ENCODE results near the gene MCL1.
"Not testable (repeated sequence)": the region's sequence is repeated elsewhere in the genome, so short reads cannot be mapped to it uniquely, and the experiment has no call there.

The MCL1 gene

DNA sequence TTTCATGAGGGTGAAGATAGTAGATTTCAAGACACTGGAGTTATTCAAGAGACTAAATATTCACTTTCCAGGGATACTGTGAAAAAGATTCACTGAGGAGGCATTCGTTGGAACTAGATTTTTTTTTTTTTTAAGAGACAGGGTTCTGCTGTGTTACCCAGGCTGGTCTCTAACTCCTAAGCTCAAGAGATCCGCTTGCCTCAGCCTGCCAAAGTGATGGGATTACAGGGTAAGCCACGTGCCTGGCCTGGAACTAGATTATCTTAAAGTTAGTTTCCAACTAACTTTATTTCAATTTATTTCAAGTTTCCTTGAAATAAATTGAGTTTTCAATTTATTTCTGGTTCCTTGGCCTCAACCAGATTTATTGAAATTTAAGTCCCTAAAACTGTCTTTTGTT, 24.3 kb upstream of the MCL1 start:
- Histone ChIP-seq H3K4me1 (ENCODE audit: control insufficient read depth in 1 of 2, insufficient read depth in 2 of 2, low read length in 2 of 2) (peaks cover 0 to 10% of the 10 kb centered on the region in 2 donors), H3K9me3 (ENCODE audit: control insufficient read depth in 1 of 2, low read length in 2 of 2) (no peaks in the 10 kb centered on the region), H3K36me3 (ENCODE audit: control insufficient read depth in 1 of 2, insufficient read depth in 2 of 2, low read length in 2 of 2) (no peaks in the 10 kb centered on the region), H3K27ac (ENCODE audit: low read depth, low read length) (no peak overlapping the region), H3K4me3 (ENCODE audit: low read depth in 1 of 2, low read length in 2 of 2) (no peak overlapping the region), H3K27me3 (ENCODE audit: control insufficient read depth in 1 of 2, insufficient read depth in 2 of 2, low read length in 2 of 2) (no peaks in the 10 kb centered on the region), H3K9ac (ENCODE audit: low read depth in 1 of 2, low read length in 2 of 2) (no peak overlapping the region)

DNA sequence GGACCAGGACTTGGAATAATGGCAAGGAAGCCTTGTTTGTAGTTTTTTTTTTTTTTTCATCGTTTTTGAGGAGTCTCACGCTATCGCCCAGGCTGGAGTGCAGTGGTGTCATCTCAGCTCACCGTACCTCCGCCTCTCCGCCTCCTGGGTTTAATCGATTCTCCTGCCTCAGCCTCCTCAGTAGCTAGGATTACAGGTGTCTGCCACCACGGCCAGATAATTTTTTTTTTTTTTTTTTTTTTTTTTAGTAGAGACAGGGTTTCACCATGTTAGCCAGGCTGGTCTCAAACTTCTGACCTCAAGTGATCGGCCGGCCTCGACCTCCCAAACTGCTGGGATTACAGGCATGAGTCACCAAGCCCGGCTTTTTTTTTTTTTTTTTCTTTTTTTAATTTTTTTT, 23.0 kb upstream of the MCL1 start:
- H3K4me1 ChIP-seq (ENCODE audit: control insufficient read depth in 1 of 2, insufficient read depth in 2 of 2, low read length in 2 of 2), result peaks cover 0 to 10% of the 10 kb centered on the region in 2 donors
- not testable (repeated sequence) for H3K9ac ChIP-seq (ENCODE audit: low read depth in 1 of 2, low read length in 2 of 2); H3K27me3 ChIP-seq (ENCODE audit: control insufficient read depth in 1 of 2, insufficient read depth in 2 of 2, low read length in 2 of 2); H3K9me3 ChIP-seq (ENCODE audit: control insufficient read depth in 1 of 2, low read length in 2 of 2); H3K36me3 ChIP-seq (ENCODE audit: control insufficient read depth in 1 of 2, insufficient read depth in 2 of 2, low read length in 2 of 2); H3K27ac ChIP-seq (ENCODE audit: low read depth, low read length); H3K4me3 ChIP-seq (ENCODE audit: low read depth in 1 of 2, low read length in 2 of 2)

DNA sequence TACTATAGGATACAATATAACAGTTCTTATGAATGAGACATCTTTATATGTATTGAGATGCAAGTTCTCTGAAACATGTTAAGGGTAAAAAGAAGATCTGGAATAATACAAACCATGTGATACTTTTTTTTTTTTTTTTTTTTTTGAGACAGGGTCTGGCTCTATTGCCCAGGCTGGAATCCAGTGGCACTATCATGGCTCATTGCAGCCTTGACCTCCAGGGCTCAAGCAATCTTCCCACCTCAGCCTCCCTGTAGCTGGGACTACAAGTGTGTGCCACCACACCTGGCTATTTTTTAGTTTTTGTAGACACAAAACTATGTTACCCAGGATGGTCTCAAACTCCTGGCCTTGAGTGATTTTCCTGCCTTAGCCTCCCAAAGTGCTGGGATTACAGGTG, 22.1 kb upstream of the MCL1 start:
- Histone ChIP-seq H3K9me3 (ENCODE audit: control insufficient read depth in 1 of 2, low read length in 2 of 2) (no peaks in the 10 kb centered on the region), H3K9ac (ENCODE audit: low read depth in 1 of 2, low read length in 2 of 2) (no peak overlapping the region), H3K27me3 (ENCODE audit: control insufficient read depth in 1 of 2, insufficient read depth in 2 of 2, low read length in 2 of 2) (no peaks in the 10 kb centered on the region), H3K4me1 (ENCODE audit: control insufficient read depth in 1 of 2, insufficient read depth in 2 of 2, low read length in 2 of 2) (peaks cover under 1 to 15% of the 10 kb centered on the region in 2 donors), H3K27ac (ENCODE audit: low read depth, low read length) (no peak overlapping the region), H3K36me3 (ENCODE audit: control insufficient read depth in 1 of 2, insufficient read depth in 2 of 2, low read length in 2 of 2) (no peaks in the 10 kb centered on the region), H3K4me3 (ENCODE audit: low read depth in 1 of 2, low read length in 2 of 2) (no peak overlapping the region)

GRCh38 chr1:150598346-150598745, 18.9 kb upstream of the MCL1 start:
- not testable (repeated sequence) for H3K27ac ChIP-seq (ENCODE audit: low read depth, low read length); H3K4me3 ChIP-seq (ENCODE audit: low read depth in 1 of 2, low read length in 2 of 2); H3K9me3 ChIP-seq (ENCODE audit: control insufficient read depth in 1 of 2, low read length in 2 of 2); H3K36me3 ChIP-seq (ENCODE audit: control insufficient read depth in 1 of 2, insufficient read depth in 2 of 2, low read length in 2 of 2); H3K9ac ChIP-seq (ENCODE audit: low read depth in 1 of 2, low read length in 2 of 2); H3K4me1 ChIP-seq (ENCODE audit: control insufficient read depth in 1 of 2, insufficient read depth in 2 of 2, low read length in 2 of 2); H3K27me3 ChIP-seq (ENCODE audit: control insufficient read depth in 1 of 2, insufficient read depth in 2 of 2, low read length in 2 of 2)

- Histone ChIP-seq H3K4me3 (ENCODE audit: low read depth in 1 of 2, low read length in 2 of 2) (no peak overlapping the region), H3K27ac (ENCODE audit: low read depth, low read length) (peak overlapping the region; percentile 13), H3K4me1 (ENCODE audit: control insufficient read depth in 1 of 2, insufficient read depth in 2 of 2, low read length in 2 of 2) (peaks cover 9 to 10% of the 10 kb centered on the region in 2 donors), H3K9ac (ENCODE audit: low read depth in 1 of 2, low read length in 2 of 2) (no peak overlapping the region), H3K36me3 (ENCODE audit: control insufficient read depth in 1 of 2, insufficient read depth in 2 of 2, low read length in 2 of 2) (no peaks in the 10 kb centered on the region), H3K27me3 (ENCODE audit: control insufficient read depth in 1 of 2, insufficient read depth in 2 of 2, low read length in 2 of 2) (no peaks in the 10 kb centered on the region), H3K9me3 (ENCODE audit: control insufficient read depth in 1 of 2, low read length in 2 of 2) (no peaks in the 10 kb centered on the region)
Measured at GRCh38 chr1:150596976-150597375, 17.6 kb upstream of the MCL1 start.

DNA sequence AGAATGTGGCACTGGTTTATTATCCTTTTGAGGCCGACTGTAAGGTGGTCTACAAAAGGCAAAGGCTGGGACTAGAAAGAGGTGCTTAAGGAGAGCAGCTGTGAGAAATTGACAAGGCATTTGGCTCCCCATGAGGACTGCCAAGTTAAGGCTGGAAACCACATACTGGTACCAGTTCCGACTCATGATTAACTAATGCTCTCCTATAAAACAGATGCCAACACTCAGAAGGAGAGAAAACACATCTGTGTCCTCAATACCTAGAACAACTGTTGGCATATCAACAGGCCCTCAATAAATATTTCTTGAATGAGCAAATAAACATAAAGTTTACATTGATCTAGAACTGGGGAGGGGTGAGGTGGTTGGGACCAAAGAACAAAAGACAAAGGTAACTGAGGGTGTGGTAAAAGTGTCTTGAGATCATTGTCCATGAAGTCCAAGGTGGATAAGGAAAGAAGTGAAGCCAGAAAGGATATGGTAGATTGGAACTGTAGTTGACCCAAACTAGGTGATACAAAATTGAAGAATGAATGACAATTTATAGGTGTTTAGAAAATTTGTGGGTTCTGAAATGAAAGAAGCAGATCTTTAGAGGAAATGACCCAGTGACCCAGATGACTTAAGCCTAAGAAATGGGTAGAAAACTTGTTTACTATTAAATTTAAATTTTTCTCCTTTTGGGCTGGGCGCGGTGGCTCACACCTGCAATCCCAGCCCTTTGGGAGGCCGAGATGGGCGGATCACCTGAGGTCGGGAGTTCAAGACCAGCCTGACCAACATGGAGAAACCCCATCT, 16.9 kb upstream of the MCL1 start:
- Histone ChIP-seq H3K4me1 (ENCODE audit: control insufficient read depth in 1 of 2, insufficient read depth in 2 of 2, low read length in 2 of 2) (peaks cover 9 to 10% of the 10 kb centered on the region in 2 donors), H3K9ac (ENCODE audit: low read depth in 1 of 2, low read length in 2 of 2) (no peak overlapping the region), H3K27me3 (ENCODE audit: control insufficient read depth in 1 of 2, insufficient read depth in 2 of 2, low read length in 2 of 2) (no peaks in the 10 kb centered on the region), H3K36me3 (ENCODE audit: control insufficient read depth in 1 of 2, insufficient read depth in 2 of 2, low read length in 2 of 2) (no peaks in the 10 kb centered on the region), H3K27ac (ENCODE audit: low read depth, low read length) (no peak overlapping the region), H3K4me3 (ENCODE audit: low read depth in 1 of 2, low read length in 2 of 2) (no peak overlapping the region), H3K9me3 (ENCODE audit: control insufficient read depth in 1 of 2, low read length in 2 of 2) (no peaks in the 10 kb centered on the region)

DNA sequence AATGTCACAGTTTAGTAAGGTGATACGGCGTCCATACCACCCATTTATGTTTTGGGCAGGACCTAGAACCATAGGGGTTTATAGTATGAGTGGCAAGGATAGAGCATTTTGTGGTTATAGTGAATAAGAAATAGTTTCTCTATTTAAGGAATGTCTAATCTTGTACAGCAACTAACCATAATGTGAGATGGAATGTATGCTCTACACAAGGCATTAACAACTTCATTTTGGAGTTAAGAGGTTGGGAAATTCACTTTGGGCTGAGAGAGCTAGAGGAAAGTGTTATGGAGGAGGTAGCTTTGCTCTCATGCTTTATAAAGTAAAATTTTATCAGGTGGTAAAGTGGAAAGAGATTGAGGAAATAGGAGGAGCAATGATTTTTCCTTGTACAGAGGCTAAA, 3.0 kb upstream of the MCL1 start:
- H3K36me3 ChIP-seq (ENCODE audit: control insufficient read depth in 1 of 2, insufficient read depth in 2 of 2, low read length in 2 of 2), result peaks cover 6 to 14% of the 10 kb centered on the region in 2 donors
- H3K4me1 ChIP-seq (ENCODE audit: control insufficient read depth in 1 of 2, insufficient read depth in 2 of 2, low read length in 2 of 2), result peaks cover 8 to 9% of the 10 kb centered on the region in 2 donors
- H3K9ac ChIP-seq (ENCODE audit: low read depth in 1 of 2, low read length in 2 of 2), result no peak overlapping the region
- H3K9me3 ChIP-seq (ENCODE audit: control insufficient read depth in 1 of 2, low read length in 2 of 2), result no peaks in the 10 kb centered on the region
- H3K4me3 ChIP-seq (ENCODE audit: low read depth in 1 of 2, low read length in 2 of 2), result no peak overlapping the region
- H3K27me3 ChIP-seq (ENCODE audit: control insufficient read depth in 1 of 2, insufficient read depth in 2 of 2, low read length in 2 of 2), result no peaks in the 10 kb centered on the region
- H3K27ac ChIP-seq (ENCODE audit: low read depth, low read length), result no peak overlapping the region

- H3K36me3 ChIP-seq (ENCODE audit: control insufficient read depth in 1 of 2, insufficient read depth in 2 of 2, low read length in 2 of 2), result peaks cover 10 to 18% of the 10 kb centered on the region in 2 donors
- H3K4me1 ChIP-seq (ENCODE audit: control insufficient read depth in 1 of 2, insufficient read depth in 2 of 2, low read length in 2 of 2); H3K27me3 ChIP-seq (ENCODE audit: control insufficient read depth in 1 of 2, insufficient read depth in 2 of 2, low read length in 2 of 2); H3K9me3 ChIP-seq (ENCODE audit: control insufficient read depth in 1 of 2, low read length in 2 of 2); H3K4me3 ChIP-seq (ENCODE audit: low read depth in 1 of 2, low read length in 2 of 2); H3K27ac ChIP-seq (ENCODE audit: low read depth, low read length); H3K9ac ChIP-seq (ENCODE audit: low read depth in 1 of 2, low read length in 2 of 2): not testable (repeated sequence)
Measured at GRCh38 chr1:150581962-150582361, 2.6 kb upstream of the MCL1 start.

- H3K27ac ChIP-seq (ENCODE audit: low read depth, low read length); H3K27me3 ChIP-seq (ENCODE audit: control insufficient read depth in 1 of 2, insufficient read depth in 2 of 2, low read length in 2 of 2); H3K9me3 ChIP-seq (ENCODE audit: control insufficient read depth in 1 of 2, low read length in 2 of 2); H3K4me3 ChIP-seq (ENCODE audit: low read depth in 1 of 2, low read length in 2 of 2); H3K4me1 ChIP-seq (ENCODE audit: control insufficient read depth in 1 of 2, insufficient read depth in 2 of 2, low read length in 2 of 2); H3K9ac ChIP-seq (ENCODE audit: low read depth in 1 of 2, low read length in 2 of 2): not testable (repeated sequence)
- H3K36me3 ChIP-seq (ENCODE audit: control insufficient read depth in 1 of 2, insufficient read depth in 2 of 2, low read length in 2 of 2), result peaks cover 15 to 23% of the 10 kb centered on the region in 2 donors
Measured at GRCh38 chr1:150581437-150581836, 2.0 kb upstream of the MCL1 start.

GRCh38 chr1:150580966-150581365, 1.6 kb upstream of the MCL1 start:
- not testable (repeated sequence) for H3K27me3 ChIP-seq (ENCODE audit: control insufficient read depth in 1 of 2, insufficient read depth in 2 of 2, low read length in 2 of 2); H3K27ac ChIP-seq (ENCODE audit: low read depth, low read length); H3K4me3 ChIP-seq (ENCODE audit: low read depth in 1 of 2, low read length in 2 of 2); H3K9me3 ChIP-seq (ENCODE audit: control insufficient read depth in 1 of 2, low read length in 2 of 2); H3K9ac ChIP-seq (ENCODE audit: low read depth in 1 of 2, low read length in 2 of 2)
- peaks cover 18 to 28% of the 10 kb centered on the region in 2 donors for H3K36me3 ChIP-seq (ENCODE audit: control insufficient read depth in 1 of 2, insufficient read depth in 2 of 2, low read length in 2 of 2)
- H3K4me1 ChIP-seq (ENCODE audit: control insufficient read depth in 1 of 2, insufficient read depth in 2 of 2, low read length in 2 of 2), result peaks cover 8 to 12% of the 10 kb centered on the region in 2 donors
